Erythroblast (primary cell): ENCODE results near the gene ANKEF1.

Experiments used
- DNase-seq, 2 experiments: peaks; one replicate each; lab custom pipeline; 2025; lab: John Stamatoyannopoulos, UW
- GATA1 ChIP-seq: IDR thresholded peaks from 2 replicates; pipeline ENCODE4 v1.6.1; 2011; ENCODE audit warnings: low read depth, mild to moderate bottlenecking, control low read depth, low read length, moderate library complexity
- POLR2A ChIP-seq: IDR thresholded peaks from 2 replicates; pipeline ENCODE4 v1.6.1; 2011; ENCODE audit warnings: mild to moderate bottlenecking, low read length

The ANKEF1 gene

GRCh38 chr20:10034717-10035571 is at the start of gene ANKEF1:
ANKEF1 (plus strand) TSS chr20:10034987; CDS start chr20:10038302, 3,315 bp downstream.
- DNase-seq = peak; percentile 62 to 75
- no peak for TF ChIP-seq POLR2A

DNA sequence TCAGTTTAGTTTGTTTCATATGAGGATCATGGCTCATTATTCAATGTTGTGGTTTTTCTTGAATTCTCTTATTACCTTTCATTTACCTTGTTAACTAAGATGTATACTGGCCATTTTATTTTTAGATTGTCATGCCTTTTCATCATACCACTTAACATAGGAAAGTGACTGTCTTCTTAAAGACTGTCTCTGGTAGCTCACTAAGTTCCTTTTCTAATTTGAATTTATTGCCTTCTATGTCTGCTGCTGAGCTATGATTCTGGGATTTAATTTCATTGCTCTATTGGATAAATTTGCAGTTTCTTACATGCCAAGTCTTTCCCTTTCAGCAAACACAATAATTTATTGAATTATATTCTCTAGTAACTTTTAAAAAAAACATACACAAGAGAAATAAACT is 49.5 kb upstream of the ANKEF1 start:
- no peak for DNase-seq
- TF ChIP-seq POLR2A (no peak), GATA1 (no peak)

DNA sequence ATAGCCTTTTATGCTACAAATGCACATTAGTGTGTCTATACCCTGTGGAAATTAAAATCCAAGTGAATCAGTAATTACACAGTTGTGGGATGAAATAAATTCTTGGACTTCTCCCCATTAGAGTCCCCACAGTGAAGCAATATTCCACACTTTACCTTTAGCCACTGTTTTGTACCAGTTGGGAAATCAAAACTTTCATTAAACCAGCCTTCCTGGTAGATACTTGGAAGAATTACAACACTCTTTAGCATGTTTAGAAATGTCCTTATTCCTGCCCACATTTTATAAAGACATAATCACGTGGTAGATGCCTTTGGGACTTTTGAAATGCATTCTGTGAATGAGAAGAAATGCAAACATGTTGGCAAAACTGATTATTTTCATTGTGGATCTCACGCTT is 49.0 kb upstream of the ANKEF1 start:
- DNase-seq = no peak
- TF ChIP-seq GATA1 (no peak), POLR2A (no peak)

DNA sequence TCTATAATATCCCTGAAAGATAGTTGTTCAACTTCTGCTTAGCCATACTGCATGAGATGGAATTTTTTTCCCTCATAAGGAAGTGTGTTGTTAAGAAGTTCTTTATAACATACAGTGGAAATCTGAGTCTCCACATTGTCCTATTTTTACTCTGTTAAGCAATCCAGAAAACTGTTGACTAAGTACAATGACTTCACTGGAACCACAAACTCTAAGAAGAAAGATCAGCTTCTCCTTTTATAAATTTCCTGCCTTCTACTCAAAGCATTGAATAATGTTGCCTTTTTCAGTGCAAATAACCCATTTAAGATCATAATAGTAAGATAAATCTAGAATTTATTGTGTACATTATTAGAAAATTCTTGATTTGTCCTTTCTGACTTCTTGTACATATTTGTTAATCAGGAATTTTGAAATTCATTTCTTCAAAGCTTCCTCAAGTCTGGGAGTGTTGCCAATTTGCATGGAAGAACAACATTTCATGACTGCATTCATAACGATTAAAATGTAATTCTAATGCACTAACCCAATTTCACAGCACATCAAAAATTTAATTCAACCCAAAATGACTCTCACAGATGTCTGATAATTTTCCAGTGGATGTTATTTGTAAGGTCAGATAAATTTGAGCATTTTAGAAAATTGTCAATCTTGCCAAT is 45.6 kb upstream of the ANKEF1 start:
- TF ChIP-seq GATA1 (no peak), POLR2A (no peak)

GRCh38 chr20:9993137-9993536 is 41.6 kb upstream of the ANKEF1 start:
- no peak for DNase-seq
- no peak for TF ChIP-seq GATA1
- no peak for TF ChIP-seq POLR2A

More for the DNA sequence above, 45.6 kb upstream of the ANKEF1 start:
- DNase-seq = no peak

DNA sequence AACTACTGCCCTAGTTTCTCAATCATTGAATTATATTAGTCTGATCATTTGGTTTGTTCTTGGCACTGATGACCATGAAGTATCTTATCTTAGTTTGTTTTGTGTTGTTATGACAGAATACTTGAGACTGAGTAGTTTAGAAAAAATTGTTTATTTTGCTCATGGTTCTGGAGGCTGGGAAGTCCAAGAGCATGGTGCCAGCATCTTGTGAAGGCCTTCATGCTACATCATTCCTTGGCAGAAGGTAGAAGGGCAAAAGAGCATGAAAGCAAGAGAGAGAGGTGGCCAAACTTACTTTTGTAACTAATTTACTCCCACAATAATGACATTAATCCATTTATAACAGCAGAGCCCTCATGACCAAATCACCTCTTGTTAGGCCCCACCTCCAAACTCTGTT is 40.1 kb upstream of the ANKEF1 start:
- DNase-seq = no peak
- TF ChIP-seq GATA1 = no peak
- TF ChIP-seq POLR2A = no peak

GRCh38 chr20:9995510-9996272 is 39.1 kb upstream of the ANKEF1 start:
- no peak for TF ChIP-seq POLR2A
- no peak for TF ChIP-seq GATA1
- DNase-seq = no peak

GRCh38 chr20:9996944-9997343 is 37.8 kb upstream of the ANKEF1 start:
- no peak for DNase-seq
- no peak for TF ChIP-seq POLR2A
- no peak for TF ChIP-seq GATA1

GRCh38 chr20:9999645-10000044 is 35.1 kb upstream of the ANKEF1 start:
- no peak for TF ChIP-seq POLR2A
- TF ChIP-seq GATA1 = no peak

GRCh38 chr20:10002866-10003265 is 31.9 kb upstream of the ANKEF1 start:
- TF ChIP-seq POLR2A = no peak
- no peak for TF ChIP-seq GATA1
- no peak for DNase-seq

More at GRCh38 chr20:9999645-10000044, 35.1 kb upstream of the ANKEF1 start:
- no peak for DNase-seq

- TF ChIP-seq GATA1 (no peak), POLR2A (no peak)
- DNase-seq = no peak
These were observed 29.9 kb upstream of the ANKEF1 start for GRCh38 chr20:10004900-10005299.

DNA sequence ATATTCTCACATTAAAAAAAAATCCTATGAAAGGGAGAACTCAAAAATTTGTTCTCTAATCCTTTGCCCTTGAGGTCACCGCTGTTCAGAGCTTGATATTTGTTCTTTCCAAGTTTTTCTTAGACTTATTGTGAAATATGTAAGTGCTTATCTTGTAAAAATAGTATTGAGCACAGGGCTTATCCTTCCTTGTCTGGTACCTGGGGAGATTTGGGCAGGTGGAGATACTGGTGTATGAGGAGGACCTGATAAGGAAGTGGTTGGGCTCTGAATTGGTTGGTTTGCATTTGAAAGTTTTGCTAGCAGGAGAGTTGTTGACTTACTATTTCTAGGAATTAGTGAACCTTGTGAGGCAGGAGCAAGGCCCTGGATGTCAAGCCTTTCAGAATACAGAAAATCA is 28.9 kb upstream of the ANKEF1 start:
- TF ChIP-seq GATA1 (no peak), POLR2A (no peak)
- DNase-seq = no peak

DNA sequence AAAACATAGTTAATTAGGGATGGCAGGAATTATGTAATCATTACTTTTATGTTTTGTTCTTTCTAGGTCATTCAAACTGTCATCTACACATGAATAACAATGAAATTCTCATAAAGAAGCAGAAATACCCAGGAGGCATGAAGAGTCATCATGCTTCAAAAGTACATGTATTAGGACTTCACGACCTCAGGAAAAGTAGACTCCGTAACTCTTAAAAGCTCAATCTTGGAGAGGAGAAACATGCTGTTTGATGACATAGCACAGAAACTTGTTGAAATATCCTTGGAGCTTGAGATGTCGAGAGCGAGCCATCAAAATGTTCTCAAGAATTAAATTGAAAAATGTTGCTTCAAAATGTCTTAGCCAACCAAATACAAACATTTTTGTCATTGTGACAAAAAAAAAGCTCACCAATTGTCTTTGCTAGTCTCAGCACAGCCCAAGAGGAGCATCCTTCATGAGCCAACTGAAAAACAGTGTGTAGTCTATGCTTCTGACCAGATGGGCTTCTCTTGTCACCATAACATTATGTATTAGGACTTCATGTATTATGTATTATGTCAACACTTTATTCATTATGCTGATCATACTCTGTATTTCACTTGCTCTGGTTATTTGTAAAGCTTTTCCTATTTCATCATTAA is 28.2 kb upstream of the ANKEF1 start:
- DNase-seq = no peak
- TF ChIP-seq GATA1 = no peak
- no peak for TF ChIP-seq POLR2A

DNA sequence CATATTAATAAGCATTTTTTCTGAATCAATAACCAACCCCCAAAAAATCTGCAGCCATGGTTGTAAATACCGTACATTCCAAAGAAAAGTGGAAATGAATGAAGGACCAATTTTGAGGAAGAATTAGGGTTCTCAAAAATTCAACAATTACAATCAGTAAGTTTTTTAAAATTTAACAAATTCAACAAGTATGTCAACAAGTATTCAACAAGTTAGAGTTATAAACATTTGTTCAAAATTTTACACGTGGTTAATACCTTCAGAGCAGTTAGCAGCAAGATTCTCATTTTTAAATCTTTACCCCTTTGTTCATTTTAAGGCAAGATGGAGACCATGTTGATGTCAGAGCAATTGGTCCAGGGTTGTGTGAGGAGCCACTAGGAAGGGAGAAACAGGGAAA is 27.6 kb upstream of the ANKEF1 start:
- no peak for TF ChIP-seq GATA1
- TF ChIP-seq POLR2A = no peak
- no peak for DNase-seq

DNA sequence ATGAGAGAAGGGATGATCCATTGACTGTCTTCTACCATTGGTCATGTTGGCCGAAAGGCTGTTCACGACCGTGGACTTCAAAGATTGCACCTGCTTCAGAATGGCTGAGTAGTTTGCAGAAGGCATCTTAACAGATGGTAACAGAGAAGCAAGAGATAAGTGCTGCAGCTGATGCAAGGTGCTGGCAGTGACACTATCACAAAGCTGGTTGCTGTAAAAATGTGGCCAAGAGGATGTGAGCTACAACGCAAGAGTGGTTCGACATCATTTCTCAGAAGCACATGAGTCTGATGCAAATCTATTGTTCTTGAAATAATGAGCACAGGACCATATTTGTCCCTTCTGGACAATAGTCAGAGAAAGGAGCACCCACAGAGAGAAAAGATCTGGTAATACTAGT is 27.0 kb upstream of the ANKEF1 start:
- no peak for TF ChIP-seq POLR2A
- TF ChIP-seq GATA1 = no peak
- no peak for DNase-seq
